GM19043 (cell line): ENCODE results near the gene WRAP73.

ENCODE experiments used
- ATAC-seq: cut with Tn5 transposase; IDR thresholded peaks from one replicate; pipeline ENCODE4 v1.9.1; 2021; ENCODE audit warnings: low read depth; ENCODE audit not compliant: unreplicated experiment

Gene WRAP73, protein sequence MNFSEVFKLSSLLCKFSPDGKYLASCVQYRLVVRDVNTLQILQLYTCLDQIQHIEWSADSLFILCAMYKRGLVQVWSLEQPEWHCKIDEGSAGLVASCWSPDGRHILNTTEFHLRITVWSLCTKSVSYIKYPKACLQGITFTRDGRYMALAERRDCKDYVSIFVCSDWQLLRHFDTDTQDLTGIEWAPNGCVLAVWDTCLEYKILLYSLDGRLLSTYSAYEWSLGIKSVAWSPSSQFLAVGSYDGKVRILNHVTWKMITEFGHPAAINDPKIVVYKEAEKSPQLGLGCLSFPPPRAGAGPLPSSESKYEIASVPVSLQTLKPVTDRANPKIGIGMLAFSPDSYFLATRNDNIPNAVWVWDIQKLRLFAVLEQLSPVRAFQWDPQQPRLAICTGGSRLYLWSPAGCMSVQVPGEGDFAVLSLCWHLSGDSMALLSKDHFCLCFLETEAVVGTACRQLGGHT

DNA sequence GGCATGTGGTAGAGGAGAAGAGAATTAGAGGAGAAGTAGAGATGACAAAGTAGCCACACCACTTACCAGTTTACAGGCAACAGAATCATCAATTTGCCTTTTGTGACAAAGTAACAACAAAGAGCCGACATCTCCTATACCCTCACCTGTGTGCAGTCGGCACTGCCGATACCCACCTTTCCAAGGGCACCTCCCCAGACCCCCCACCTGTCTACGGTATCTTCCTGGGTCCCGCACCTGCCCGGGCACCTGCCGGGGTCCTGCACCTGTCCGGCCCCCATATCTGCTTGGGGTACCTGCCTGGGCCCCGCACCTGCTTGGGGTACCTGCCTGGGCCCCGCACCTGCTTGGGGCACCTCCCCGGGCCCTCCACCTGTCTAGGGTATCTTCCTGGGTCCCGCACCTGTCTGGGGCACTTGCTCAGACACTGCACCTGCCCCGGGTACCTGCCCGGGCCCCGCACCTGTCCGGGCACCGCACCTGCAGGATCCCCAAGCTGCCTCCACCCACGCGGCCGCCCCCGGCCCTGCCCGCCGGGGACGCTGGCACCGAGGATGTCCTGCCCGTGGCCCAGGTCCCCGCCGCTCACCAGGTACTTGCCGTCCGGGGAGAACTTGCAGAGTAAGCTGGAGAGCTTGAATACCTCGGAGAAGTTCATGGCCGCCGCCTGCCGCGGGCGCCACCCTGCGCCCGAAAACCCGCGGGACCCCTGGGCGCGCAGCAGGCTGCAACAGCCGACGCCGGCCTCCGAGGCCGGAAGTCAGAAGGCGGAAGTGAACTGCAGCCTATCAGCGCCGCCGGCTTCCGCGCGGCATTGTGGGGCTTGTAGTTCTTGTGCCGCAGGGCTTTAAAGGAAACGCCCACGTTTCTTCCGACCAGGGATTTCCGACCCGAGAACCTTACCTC lies at the start of gene WRAP73:
WRAP73 (minus strand) TSS at position 762 of the 906 bp plus-strand sequence; CDS start at position 658, 104 bp downstream.
- peak; percentile 80 for ATAC-seq

DNA sequence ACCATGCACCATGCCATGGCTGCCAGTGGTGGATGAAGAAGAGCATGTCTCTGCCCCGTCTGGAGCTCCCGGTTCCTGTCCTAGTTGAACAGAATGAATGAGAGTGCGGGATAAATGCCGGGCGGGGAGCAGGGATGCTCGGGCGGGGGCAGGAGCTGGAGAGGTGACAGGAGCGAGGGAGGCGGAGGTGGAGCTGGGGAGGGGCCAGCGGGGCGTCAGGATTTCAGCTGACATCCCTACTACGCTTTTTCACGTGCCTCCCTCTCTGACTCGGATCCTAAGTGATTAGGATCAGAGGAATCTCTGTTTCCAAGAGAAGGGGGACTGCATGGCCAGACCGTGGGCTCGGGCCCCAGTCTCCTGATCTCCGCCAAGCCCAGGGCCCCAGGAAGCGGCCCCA lies 49.7 kb upstream of the WRAP73 start:
- ATAC-seq = no peak

DNA sequence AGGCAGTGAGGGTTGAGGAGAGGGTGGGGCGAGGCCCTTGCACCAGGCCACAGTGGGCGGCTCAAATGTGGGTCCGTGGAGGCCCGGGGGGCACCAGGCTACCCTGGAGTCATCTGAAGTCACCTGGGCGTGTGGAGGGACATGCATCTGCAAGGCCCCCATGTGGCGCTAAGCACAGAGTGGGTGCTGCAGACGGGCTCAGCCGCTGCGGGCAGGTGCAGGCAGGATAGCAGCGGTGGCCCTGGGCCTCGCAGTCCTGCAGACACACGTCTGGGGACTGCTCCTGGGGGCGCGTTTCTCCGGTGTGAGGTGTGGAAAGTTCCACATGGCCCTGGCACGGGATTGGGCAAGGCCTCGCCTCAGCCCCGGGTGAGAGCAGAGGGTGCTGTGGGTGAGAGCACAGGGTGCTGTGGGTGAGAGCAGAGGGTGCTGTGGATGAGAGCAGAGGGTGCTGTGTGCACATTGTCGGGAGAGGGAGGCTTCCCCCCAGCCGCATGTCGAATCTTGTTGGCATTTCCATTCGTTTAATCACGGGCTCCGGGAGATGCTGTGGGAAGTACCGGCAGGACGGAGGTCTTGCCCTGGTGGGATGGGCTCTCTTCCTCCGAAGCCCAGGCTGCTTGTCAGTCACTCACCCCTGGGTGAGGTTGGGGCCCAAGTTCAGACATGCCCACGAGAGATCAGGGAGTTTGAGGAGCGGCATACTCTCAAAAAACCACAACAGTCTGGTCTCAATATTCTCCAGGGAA lies 48.9 kb upstream of the WRAP73 start:
- ATAC-seq = no peak

DNA sequence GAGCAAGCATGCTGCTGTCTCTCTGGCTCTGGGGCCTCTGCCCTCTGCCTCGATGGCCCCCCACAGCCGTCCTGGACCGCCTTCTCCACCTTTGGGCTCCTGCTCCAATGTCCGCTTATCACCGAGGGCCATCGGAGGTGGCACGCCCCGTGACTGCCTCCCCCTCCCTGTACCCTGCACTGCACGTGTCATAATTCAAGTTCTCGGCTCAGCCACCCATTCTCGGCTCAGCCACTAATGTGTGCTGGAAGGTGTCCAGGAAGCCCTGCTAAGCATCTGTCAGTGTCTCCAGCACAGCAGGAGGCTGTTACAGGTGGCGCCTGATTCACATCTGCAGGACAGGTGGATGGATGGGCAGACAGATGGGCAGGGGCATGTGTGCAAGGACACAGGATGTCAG lies 47.9 kb upstream of the WRAP73 start:
- no peak for ATAC-seq

DNA sequence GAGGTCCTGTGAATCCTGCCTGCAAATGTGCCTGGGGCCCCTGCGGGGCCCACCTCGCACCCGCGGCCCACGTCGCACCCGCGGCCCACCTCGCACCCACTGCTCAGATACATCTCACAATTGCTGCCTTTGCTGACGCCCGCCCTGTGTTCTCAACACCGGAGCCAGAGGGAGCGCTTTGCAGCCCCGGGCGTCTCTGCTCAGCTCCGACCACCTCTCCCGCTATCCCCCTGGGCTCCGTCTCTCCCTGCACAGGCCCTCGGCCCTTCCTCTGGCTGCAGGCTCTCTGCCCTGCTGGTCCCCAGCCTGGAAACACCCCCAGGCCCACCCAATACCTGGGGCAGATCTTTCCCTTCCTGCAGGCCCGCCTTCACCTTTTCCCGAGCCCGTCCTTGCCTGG lies 47.2 kb upstream of the WRAP73 start:
- ATAC-seq = no peak

DNA sequence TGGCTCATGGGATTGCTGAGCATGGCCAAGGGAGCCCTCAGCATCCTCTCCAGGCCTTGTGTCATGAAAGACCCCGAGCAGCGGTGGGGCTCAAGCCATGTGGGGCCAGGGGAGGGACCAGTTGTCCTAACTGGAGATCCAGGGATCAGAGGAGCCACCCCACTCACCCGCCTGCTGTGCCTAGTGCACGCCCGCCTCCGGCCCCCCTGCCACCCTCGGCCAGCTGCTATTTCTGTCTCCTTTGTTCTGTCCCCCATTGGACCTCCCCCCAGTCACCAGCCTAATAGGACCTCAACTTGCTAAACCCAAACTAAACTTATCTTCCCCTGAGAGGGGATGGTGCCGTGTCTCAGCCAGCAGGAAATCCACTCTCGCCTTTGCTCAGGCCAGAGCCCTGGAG lies 46.8 kb upstream of the WRAP73 start:
- ATAC-seq = no peak

DNA sequence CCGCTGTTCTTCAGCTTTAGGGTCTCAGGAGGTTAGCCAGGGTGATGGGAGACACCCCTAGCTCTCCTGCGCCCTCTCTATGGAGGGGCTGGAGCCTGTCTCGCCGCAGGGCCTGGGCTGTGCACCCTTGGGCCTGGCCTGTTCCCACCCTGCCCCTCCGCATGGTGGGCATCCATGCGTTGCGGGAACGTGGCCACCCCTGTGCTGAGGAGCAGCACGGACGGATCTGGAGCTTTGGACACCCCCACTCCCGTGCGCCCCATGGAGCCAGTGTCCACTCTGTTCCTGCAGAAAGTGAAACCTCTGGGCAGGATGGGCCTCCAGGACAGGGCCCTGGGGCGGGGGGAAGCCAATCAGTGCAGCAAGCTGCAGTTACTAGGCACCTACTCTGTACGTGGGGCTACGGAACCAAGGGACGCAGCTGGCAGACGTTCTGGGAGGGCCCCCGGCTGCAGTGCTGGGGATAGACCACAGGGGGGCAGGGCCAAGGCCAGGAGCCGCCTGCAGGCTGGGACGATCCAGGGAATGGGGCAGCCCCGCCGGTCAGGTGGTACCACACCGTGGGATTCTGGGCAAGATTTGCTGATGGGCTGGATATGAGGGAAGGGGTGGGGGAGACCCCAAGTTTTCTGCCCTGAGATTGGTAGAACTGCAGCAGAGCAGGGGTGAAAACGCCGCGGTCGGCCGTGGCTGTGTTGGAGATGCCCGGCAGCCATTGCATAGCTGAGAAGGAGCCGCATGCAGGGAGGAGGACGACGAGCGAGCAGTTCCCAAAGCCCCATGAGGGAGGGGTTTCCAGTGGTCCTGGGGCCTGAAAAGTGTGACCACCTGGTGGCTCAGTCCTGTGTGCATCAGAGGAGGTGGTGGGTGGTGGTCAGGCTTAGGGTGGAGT lies 45.7 kb upstream of the WRAP73 start:
- no peak for ATAC-seq

DNA sequence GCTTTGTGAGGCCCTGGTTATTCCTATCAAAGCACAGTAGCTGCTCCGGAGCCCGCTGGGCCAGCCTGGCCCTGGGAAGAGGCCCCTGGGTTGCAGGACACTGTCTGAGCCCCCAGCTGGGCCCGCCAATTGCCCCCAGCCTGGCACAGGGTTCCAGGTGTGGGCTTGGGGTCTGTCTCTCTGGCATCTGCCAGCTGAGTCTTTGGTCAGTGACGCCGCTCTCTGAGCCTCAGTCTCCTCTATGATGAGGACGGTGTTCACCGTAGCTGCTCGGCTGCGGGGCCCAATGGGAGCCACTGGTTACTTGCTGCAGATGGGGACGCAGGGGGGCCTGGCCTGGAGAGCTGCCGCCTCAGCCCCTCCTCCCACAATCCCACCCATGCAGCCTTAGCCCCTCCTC lies 43.4 kb upstream of the WRAP73 start:
- no peak for ATAC-seq

DNA sequence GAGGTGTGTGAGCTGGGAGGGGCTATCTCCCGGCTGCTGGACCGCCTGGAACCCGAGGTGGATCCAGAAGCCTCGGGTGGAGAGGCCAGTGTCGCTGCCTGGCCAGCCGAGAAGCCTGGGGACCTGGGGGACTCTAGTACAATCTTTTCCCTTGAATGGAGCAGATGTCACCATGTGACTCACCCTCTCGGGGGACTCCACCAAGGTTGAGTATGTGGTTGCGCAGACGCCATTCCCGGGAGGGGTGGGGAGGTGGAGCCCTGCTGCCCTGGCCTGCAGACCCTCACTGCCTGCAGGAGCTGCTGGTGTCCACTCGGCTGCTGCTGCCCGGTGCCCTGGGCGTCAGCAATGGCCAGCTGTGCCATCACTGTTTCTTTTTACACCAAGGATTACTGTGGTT lies 42.7 kb upstream of the WRAP73 start:
- no peak for ATAC-seq

DNA sequence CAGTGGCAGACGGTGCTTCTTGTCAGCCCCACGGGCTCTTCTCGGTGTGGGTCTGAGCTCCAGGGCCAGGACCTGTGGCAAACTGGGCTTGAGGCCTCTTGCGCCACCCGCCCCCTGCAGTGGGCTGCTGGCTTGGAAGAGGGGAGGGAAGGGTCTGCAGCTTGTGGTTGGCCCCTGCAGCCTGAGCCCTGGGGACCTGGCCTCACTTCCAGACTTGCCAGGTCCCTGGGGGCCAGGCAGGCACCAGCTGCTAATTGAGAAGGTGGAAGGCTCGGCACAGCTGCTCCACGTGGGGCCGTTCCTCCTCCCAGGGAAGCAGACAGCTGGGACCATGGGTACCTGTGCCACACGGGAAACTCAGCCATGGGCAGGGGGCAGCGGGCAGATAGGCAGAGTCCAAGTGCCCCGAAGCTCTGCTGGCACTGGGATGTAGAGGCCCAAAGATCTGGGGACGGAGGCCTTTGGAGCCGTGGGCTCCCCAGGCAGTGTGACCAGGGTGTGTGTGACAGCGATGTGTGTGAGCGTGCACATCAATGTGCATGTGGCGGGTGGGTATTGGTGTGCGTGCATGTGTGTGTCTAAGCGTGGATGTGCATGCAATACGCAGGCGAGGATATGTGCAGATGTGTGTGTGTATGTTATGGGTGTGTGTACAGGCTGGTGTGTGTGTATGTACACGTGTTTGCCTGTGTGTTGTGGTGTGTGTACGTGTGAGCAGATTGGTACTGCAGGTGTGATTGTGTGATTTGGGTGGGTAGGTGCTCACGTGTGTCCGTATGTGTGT lies 41.7 kb upstream of the WRAP73 start:
- ATAC-seq = no peak

DNA sequence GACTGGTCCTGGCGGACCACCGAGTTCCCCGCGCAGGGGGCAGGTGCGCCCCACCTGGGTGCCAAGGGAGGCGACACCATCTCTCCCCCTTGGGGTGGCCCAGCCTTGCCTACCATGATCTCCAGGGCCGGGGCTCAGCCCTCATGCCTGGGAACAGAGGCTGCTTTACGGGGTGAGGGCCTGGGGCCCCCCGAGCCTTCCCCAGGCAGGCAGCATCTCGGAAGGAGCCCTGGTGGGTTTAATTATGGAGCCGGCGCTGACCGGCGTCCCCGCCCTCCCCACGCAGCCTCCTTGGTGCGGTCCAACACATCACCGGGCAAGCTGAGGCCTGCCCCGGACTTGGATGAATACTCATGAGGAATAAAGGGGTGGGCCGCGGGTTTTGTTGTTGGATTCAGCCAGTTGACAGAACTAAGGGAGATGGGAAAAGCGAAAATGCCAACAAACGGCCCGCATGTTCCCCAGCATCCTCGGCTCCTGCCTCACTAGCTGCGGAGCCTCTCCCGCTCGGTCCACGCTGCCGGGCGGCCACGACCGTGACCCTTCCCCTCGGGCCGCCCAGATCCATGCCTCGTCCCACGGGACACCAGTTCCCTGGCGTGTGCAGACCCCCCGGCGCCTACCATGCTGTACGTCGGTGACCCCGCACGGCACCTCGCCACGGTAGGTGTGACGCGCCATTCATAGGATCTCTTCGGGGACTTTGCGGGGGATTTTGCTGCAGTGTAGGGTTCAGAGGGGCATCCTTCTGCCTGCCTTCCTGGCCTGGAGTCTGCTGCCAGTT lies 40.6 kb upstream of the WRAP73 start:
- ATAC-seq = no peak

DNA sequence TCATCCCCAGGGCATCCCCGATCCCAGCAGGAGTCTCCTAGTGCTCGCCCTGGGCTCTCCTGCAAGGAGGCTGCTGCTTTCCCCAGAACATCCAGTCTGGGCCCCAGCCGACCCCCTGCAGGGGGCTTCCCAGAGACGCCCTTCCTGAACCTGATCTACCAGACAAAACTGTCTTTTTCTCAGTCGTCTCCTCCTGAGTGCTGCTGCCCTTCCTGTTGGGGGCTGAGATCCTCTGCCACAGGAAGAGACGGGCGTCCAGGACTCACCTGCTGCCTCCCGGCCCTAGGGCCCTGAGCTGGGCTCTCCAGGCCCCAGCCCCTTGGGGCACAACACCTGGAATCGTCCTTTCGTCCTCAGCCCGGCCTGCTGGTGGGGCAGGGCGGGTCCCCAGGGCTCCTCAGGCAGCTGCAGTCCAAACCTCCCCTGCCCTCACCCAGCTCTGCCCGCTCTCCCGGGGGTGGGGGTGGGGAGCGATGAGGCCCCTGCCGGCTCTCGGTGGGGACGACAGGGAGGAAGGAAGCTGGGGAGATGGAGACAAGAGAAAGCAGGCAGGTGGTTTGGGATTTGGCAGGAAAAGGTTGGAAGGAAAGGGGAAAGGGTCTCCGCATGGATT lies 39.3 kb upstream of the WRAP73 start:
- no peak for ATAC-seq

DNA sequence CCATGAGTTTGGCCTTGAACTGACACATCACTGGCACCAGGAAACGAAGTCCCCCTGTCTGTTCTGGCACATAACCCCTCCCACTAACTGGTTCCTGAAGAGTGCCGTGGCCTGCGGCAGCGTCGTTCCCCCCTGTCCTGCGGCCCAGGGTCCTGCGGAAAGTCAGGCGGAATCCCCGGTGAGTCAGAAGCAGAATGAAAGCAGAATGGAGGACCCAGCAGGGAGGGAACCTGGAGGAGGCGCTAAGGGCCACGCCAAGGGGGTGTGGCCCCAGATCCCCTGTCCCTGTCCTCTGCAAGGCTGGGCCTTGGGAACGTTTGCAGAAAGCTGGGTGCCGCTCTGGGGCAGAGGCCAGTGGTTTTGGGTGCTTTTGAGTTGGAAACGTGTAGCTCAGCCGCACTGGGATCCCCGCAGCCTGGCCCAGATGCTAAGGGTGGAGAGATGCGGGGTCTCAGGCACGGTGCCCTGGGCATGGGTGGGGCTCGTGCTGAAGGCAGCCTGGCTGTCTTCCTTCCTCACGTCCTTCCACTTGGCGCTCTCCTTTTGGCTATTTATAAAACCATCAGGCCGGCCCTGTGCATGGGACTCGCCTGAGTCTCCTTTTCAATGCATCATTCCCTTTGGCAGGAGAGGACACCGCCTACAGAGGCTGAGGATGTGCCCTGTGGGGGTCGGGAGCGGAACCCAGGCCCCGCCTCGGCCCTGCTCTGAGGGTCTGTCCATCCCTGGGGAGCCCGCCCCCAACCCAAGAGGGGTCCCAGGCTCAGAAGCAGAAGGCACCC lies 38.6 kb upstream of the WRAP73 start:
- no peak for ATAC-seq

DNA sequence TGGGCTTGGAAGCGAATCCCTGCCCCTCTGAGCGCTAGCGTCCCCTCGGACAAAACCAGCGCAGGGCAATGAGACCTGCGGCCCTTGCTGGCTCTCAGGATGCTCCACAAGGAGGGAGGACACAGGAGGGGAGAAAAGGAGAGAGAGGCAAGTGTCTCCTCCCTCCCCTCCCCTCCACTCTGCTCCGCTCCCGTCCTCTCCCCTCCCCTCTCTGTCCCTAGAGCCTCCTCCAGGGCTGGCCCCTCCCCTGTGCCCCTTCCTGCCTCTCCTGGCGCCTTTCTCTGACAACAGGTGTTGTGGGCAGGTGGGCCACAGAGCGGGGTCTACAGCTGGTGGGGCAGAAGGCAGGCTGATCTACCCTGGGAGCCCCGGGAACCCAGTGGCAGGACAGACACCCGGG lies 37.6 kb upstream of the WRAP73 start:
- no peak for ATAC-seq

DNA sequence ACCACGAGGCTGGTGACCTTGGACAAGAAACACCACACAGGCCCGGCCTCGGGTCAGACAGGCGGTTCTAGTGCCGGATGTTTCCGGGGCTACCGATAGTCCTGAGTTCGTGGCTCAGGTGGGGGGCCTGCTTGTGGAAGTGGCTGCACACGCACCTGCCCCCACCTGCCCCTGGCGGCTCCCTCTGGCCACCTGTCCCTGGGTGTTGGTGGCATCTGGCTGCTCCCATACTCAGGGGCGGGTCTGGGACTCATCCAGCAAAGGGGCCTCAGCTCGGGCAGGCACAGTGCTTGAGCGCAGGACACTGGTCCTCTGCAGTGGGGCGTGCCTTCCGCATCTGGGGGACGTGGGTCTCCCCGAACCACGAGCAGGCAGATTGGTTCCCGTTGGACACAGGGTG lies 36.0 kb upstream of the WRAP73 start:
- ATAC-seq = no peak

DNA sequence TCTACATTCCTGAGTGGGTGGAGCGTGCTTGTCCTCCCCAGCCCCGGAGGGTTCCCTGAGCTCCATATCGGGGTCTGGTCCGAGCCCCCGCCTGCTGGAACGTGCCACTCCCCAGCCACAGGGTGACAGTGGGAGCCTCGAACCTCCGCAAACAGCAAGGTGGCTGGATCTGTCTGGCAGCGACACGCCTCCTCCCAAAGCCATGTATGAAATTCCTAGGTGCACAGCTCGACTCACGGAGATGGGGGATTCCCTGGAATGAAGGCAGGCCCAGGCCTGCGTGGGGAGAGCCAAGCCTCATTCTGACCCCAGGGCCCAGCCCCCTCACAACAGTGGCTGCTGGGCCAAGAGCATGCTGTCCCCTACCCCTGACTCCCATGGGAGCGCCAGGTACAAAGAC lies 35.3 kb upstream of the WRAP73 start:
- no peak for ATAC-seq

DNA sequence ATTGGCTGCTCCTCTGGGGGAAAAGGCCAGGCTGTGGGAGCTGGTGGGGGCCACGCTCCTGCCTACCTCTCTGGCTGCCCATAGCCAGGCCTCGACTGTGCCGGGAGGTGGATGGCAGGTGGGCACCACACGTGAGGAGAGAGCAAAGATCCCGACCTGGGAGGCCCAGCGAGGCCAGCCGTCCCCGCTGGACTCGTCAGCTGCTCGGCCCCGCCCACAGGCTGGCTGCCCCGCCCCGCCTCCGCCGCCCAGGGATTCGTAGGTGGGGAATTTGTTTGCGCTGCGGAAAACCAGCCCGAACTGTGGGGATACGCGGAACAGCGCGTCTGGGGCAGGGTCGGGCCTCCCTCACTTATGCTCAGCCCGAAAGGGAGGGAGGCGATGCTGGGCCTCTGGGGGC lies 34.1 kb upstream of the WRAP73 start:
- ATAC-seq = no peak
